GM10248 (cell line): ENCODE data around the gene RGS18.

Experiments
- CTCF ChIA-PET: fragments of 300-600 bp; sonication (Branson Sonifier 250); formaldehyde crosslinking; extraction: SDS; loops from one replicate; lab custom pipeline; 2021; ENCODE audit warnings: antibody characterized with exemption; lab: Yijun Ruan, JAX
- POLR2A ChIA-PET: fragments of 350-650 bp; sonication (Branson Sonifier 250); formaldehyde crosslinking; extraction: SDS; loops from one replicate; lab custom pipeline; 2020; ENCODE audit warnings: antibody characterized with exemption; lab: Yijun Ruan, JAX
- DNase-seq: peaks from one replicate; pipeline ENCODE4 v3.0.0; 2012; ENCODE audit errors: extremely low spot score
- CTCF ChIP-seq: IDR thresholded peaks from 2 replicates; pipeline ENCODE4 v1.5.1; 2012; ENCODE audit warnings: mild to moderate bottlenecking, low read depth; ENCODE audit errors: extremely low read depth, missing control alignments, control extremely low read depth

Gene RGS18

GRCh38 chr1:192170196-192170984 is 12.1 kb downstream of the RGS18 start:
- POLR2A ChIA-PET, result no interaction called here
- CTCF ChIA-PET, result interaction anchor here (0.8 to 1.6 kb wide), 4 partner anchors 9 to 19 kb away, joined by 3 to 4 read pairs (median 4); no protein-coding TSS in a partner anchor
- DNase-seq, result no peak
- no peak for TF ChIP-seq CTCF

DNA sequence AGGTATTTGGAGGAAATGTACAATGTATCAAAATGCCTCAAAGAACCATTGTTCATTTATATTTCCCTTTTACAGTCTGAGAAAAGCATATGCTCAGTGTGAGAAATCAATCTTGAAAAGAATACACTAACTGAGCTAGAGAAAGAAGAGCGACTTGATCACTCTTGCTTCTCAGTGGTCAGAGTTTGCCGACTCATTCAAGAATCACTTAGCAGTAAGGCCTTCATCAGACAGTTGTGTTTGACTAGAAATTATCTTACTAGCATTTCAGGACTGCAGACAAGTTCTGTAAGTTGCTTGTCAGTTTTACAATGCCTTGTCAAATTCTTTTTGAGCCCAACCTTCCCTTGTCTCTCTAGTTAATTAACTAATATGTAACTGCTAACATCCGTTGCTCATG is 12.9 kb downstream of the RGS18 start:
- DNase-seq, result no peak
- no peak for TF ChIP-seq CTCF
- POLR2A ChIA-PET, result no interaction called here
- CTCF ChIA-PET, result interaction anchor here (0.8 to 1.6 kb wide), 4 partner anchors 9 to 20 kb away, joined by 3 to 4 read pairs (median 4); no protein-coding TSS in a partner anchor

DNA sequence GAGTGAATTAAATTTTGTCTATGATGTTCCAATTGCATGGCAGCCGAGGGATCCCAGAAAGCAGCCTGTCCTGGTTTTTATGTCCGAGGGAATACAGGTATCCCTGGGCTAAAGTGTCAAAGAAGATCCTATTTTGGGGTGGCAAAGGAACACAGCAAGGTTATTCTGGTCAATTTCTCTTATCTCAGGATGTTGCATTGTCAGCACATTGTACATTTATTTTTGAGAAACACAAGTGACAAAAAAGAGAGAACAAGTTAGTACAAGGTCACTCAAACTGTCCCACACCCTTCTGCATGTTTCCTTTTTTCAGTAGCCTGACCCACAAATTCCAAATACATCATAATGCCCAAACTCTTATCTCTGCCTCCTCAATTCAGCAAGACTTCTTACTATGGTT is 17.7 kb downstream of the RGS18 start:
- DNase-seq, result no peak
- POLR2A ChIA-PET, result no interaction called here
- CTCF ChIA-PET, result no interaction called here
- TF ChIP-seq CTCF, result no peak

DNA sequence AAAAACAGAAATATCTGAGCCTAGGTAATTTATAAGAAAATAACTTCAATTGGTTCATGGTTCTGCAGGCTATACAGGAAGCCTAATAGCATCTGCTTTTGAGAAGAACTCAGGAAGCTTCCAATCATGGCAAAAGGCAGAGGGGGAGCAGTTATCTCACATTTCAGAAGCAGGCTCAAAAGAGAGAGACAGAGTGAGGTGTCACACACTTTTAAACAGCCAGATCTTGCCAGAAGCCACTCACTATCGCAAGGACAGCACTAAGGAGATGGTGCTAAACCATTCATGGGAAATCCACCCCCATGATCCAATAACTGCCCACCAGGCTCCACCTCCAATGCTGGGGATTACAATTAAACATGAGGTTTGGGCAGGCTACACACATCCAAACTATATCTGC is 25.5 kb downstream of the RGS18 start:
- POLR2A ChIA-PET, result no interaction called here
- no peak for DNase-seq
- CTCF ChIA-PET, result no interaction called here
- no peak for TF ChIP-seq CTCF

DNA sequence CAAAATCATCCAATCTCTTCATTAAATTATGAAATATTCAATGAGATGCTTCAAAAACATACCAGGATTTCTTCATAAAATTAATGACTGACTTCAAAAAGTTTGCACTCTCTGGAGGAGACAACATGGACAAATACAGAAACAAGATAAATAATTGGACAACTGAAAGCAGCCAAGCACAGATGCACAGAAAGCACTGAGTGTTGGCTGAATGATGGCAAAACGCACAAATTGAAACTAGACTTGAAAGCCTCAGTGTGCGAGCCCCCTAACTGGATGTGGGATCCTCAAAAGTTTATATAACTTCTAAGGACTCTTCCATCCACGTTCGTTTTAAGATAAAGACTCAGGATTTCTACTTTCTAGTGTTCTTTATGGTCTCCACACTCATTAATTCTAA is 27.9 kb downstream of the RGS18 start:
- no peak for TF ChIP-seq CTCF
- ChIA-PET POLR2A (no interaction called here), CTCF (no interaction called here)
- DNase-seq, result no peak

GRCh38 chr1:192190066-192190465 is 31.8 kb downstream of the RGS18 start:
- DNase-seq, result no peak
- no peak for TF ChIP-seq CTCF
- CTCF ChIA-PET, result no interaction called here
- POLR2A ChIA-PET, result no interaction called here
